HL-60 (cell line): Measurements from ENCODE around the gene MRPS18A.

Experiments
- POLR2AphosphoS5 ChIP-seq: IDR thresholded peaks from 2 replicates; pipeline ENCODE4 v1.6.1; 2012; ENCODE audit warnings: low read depth
- TF ChIP-seq, protein P1 (sequence below): IDR thresholded peaks from one replicate; pipeline ENCODE4 v1.5.1; 2011; ENCODE audit warnings: low read length, control low read depth, inconsistent platforms; ENCODE audit not compliant: insufficient read depth
- TF ChIP-seq, protein P2 (sequence below): IDR thresholded peaks from 2 replicates; pipeline ENCODE4 v1.6.1; 2012; ENCODE audit warnings: low read depth; ENCODE audit not compliant: insufficient replicate concordance

DNA sequence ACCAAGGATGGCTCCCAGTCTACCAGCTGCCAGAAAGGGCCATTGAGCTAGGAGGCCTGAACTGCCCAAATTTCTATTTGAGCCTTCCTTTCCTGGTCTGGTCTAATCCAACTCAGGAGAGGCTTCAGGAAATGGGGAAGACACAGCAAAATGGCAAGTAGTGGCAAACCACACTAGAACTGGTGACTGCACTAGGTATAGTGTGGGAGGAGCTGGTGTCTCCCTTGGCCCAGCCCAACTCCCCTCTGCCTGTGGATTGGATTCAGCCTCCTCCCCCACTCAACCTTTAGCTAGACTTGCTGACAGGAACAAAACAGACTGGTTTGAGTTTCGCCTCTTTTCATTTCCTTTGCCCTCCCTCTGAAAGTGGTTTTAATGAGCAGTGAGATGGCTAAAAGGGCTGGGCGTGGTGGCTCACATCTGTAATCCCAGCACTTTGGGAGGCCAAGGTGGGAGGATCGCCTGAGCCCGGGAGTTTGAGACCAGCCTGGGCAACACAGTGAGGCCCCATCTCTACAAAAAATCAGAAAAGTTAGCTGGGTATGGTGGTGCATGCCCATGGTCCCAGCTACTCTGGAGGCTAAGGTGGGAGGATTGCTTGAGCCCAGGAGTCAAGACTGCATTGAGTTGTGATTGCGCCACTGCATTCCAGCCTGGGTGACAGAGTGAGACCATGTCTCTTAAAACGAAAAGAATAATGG lies 17.5 kb downstream of the MRPS18A start:
- TF ChIP-seq, protein P1, sequence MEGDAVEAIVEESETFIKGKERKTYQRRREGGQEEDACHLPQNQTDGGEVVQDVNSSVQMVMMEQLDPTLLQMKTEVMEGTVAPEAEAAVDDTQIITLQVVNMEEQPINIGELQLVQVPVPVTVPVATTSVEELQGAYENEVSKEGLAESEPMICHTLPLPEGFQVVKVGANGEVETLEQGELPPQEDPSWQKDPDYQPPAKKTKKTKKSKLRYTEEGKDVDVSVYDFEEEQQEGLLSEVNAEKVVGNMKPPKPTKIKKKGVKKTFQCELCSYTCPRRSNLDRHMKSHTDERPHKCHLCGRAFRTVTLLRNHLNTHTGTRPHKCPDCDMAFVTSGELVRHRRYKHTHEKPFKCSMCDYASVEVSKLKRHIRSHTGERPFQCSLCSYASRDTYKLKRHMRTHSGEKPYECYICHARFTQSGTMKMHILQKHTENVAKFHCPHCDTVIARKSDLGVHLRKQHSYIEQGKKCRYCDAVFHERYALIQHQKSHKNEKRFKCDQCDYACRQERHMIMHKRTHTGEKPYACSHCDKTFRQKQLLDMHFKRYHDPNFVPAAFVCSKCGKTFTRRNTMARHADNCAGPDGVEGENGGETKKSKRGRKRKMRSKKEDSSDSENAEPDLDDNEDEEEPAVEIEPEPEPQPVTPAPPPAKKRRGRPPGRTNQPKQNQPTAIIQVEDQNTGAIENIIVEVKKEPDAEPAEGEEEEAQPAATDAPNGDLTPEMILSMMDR = no peak
- TF ChIP-seq POLR2AphosphoS5 = no peak
- TF ChIP-seq, protein P2, sequence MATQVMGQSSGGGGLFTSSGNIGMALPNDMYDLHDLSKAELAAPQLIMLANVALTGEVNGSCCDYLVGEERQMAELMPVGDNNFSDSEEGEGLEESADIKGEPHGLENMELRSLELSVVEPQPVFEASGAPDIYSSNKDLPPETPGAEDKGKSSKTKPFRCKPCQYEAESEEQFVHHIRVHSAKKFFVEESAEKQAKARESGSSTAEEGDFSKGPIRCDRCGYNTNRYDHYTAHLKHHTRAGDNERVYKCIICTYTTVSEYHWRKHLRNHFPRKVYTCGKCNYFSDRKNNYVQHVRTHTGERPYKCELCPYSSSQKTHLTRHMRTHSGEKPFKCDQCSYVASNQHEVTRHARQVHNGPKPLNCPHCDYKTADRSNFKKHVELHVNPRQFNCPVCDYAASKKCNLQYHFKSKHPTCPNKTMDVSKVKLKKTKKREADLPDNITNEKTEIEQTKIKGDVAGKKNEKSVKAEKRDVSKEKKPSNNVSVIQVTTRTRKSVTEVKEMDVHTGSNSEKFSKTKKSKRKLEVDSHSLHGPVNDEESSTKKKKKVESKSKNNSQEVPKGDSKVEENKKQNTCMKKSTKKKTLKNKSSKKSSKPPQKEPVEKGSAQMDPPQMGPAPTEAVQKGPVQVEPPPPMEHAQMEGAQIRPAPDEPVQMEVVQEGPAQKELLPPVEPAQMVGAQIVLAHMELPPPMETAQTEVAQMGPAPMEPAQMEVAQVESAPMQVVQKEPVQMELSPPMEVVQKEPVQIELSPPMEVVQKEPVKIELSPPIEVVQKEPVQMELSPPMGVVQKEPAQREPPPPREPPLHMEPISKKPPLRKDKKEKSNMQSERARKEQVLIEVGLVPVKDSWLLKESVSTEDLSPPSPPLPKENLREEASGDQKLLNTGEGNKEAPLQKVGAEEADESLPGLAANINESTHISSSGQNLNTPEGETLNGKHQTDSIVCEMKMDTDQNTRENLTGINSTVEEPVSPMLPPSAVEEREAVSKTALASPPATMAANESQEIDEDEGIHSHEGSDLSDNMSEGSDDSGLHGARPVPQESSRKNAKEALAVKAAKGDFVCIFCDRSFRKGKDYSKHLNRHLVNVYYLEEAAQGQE = no peak
